HG03159 (cell line): Measurements from ENCODE around the gene NSRP1.
"Not testable (repeated sequence)": the region's sequence is repeated elsewhere in the genome, so short reads cannot be mapped to it uniquely, and the experiment has no call there.

Experiments used
- ATAC-seq: cut with Tn5 transposase; IDR thresholded peaks from one replicate; pipeline ENCODE4 v1.9.1; 2021; ENCODE audit warnings: mild to moderate bottlenecking, moderate library complexity; ENCODE audit not compliant: unreplicated experiment

NSRP1 gene, protein sequence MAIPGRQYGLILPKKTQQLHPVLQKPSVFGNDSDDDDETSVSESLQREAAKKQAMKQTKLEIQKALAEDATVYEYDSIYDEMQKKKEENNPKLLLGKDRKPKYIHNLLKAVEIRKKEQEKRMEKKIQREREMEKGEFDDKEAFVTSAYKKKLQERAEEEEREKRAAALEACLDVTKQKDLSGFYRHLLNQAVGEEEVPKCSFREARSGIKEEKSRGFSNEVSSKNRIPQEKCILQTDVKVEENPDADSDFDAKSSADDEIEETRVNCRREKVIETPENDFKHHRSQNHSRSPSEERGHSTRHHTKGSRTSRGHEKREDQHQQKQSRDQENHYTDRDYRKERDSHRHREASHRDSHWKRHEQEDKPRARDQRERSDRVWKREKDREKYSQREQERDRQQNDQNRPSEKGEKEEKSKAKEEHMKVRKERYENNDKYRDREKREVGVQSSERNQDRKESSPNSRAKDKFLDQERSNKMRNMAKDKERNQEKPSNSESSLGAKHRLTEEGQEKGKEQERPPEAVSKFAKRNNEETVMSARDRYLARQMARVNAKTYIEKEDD

GRCh38 chr17:30116661-30117551 lies at the start of gene NSRP1:
Gene NSRP1 (plus strand): TSS chr17:30116816. CDS start chr17:30116844, 28 bp downstream.
- peak; percentile 77 for ATAC-seq

- no peak for ATAC-seq
Observed at GRCh38 chr17:30068465-30068864, 48.2 kb upstream of the NSRP1 start.

DNA sequence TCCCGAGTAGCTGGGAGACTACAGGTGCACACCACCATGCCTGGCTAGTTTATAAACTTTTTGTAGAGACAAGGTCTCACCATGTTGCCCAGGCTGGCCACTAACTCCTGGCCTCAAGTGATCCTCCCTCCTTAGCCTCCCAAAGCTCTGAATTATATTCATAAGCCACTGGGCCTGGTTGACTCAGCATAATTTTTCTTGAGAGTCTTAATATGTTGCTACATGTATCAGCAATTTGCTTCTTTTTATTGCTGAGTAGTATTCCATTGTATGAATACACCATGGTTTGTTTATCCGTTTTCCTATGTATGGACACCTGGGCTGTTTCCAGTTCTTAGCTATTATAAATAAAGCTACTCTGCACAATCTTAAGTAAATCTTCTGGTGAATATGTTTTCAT lies 42.4 kb upstream of the NSRP1 start:
- ATAC-seq: no peak

GRCh38 chr17:30074730-30075129 lies 41.9 kb upstream of the NSRP1 start:
- no peak for ATAC-seq

DNA sequence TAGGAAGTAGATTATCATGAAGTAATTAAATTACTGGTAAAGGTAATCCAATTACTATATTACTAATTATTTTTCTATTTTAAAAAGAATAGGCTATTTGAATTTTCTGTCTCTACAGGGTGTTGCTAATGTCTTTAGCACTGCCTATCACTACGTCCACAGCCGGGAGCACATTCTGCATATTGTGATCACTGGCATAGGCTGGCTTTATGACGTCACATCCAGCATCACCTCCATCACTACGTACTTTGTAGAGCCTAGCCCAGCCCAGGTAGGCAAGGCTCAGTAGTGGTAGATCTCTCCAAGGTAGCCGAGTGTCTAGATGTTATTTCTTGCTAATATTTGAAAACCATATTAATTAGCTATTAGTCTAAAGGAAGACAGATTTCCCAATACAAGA lies 33.8 kb upstream of the NSRP1 start:
- no peak for ATAC-seq

DNA sequence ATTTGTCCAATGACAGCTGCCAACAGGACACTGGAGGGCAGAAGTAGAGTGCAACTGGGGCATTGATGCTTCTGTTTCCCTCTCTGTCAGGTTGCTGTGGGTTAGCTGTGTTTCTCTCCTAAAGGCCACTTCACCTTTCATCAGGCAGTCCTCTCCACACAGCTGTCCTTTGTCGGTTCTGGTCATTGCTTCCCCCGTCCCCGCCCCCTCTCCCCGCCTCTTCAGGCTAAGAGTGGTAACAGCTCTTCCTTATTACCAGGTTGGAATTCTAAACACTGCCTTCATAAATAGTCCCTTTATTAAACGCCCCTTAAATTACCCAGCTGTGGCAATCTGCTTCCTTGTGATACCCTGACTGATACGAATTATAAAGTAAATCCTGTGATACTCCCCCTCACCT lies 31.8 kb upstream of the NSRP1 start:
- ATAC-seq: no peak

DNA sequence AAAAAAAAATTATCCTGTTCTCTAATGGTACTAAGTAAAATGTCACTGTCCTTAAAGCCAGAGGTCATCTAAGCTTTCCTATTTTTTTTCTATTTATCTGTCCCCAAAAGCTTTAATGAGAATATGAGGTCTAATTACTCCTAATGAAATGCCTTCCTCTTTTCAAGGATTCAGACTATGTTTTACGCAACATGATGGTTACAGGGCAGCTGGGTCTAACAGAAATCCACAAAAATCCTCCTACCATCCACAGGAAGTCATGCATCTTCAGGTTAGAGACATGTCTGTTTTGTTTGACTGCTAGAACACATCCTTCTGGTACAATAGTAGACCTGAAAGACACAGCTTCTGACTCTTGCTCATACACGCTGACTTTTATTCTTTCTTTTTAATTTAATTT lies 29.7 kb upstream of the NSRP1 start:
- ATAC-seq: no peak

- ATAC-seq: not testable (repeated sequence)
Observed at GRCh38 chr17:30087431-30087830, 29.2 kb upstream of the NSRP1 start.

DNA sequence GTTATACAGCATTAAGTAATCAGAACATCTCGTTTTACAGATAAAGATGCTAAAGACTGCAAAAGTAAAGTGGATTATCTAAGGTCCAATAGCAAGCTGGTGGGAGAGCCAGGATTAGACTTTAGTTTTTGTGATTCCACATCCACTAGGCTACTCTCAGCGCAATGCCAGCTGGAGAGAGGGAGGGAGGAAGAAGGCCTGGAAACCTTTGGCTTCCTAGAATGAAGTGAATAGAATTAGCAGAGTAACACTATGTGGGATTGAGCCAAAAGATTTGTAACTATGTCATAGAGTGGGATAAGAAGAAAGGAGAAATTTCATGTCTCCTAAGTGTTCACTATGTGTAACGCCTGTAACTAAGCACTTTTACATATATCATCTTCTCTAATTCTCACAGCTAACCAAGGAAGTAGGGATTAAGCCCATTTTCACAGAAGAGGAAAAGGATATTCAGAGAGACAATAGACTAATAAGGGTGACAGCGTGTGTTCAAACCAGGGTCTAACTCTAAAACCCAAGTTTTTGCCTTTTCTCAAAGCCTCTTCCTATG lies 25.4 kb upstream of the NSRP1 start:
- ATAC-seq: no peak

GRCh38 chr17:30091771-30092170 lies 24.8 kb upstream of the NSRP1 start:
- ATAC-seq: no peak

DNA sequence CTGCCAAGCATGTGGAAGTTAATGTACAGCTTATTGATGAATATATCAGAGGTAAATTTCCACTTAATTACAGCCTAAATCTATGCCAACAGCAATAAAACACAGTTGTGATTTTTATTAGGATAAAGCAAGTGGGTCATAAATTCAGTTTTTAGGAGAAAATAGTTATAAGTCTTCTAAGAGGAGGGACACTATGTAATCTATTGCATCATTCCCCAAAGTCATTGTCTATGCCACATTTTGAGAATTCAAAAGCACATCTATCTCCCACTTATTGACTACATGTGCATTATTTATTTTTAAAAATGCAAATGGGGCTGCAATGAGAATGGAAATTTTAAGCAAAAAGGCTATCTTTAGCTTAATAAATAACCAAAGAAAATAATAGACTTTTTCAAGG lies 23.7 kb upstream of the NSRP1 start:
- ATAC-seq: no peak

DNA sequence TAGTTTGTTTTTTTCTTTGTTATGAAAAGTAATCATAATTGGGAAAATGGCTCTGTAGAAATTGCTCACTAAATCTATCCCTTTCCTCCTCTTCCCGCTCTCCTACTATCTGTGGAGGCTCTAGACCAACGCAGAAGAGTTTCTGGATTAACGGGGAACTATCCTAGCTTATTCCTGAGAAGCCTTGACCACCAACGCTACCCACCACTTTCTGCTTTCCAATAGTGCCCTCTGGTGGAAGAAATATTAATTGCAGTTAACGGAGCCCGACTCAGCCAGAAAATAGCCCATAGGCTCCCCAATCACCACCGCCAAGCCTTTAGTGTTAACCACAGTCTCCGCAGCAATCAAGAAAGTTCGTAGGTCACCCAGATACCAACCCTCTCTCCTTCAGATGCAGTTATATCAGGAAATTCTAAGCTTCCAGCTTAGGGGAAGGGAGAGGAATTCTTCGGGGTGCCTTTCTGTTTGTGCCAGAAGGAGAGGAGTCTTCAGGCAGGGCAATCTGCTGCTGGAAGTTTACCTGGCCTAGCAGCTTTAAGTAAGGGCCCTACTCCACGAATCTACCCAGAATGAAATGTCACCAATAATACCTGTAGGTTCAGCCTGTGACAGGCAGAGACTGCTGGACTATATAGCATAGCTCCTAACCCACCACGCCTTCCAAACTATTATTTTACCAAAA lies 23.0 kb upstream of the NSRP1 start:
- no peak for ATAC-seq

DNA sequence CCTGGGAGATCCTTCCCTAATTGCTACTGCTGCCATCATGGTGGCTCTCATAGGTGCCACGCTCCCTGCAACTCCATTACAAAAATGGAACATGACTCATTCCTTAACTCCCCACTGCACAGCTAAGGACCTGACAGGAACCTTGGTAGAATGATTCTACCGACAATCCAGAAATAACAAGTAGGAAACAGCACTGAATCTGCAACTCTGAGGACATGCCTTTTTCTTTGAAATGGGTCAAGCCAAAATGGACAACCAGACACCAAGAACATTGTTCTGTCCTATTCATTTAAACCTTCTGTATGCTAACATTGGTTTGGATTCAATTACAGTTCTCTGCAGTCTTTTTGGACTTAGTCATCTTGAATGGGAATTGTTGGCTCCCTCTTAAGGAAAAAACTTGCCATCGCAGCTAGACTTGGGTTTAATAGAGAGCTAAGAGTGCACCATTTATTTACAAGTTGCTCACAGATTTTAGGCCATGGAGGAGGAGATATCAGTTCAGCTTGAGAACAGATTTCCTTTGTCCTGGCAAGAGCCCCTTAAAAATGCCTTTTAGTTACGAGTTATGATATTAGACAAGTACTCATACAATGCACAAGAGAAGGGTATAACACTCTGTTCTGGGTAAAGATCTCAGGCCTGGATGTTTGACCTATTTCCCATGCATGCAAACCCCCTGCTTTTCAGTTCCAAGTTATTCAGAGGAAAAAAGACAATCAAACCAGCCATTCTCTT lies 20.9 kb upstream of the NSRP1 start:
- ATAC-seq: no peak

- no peak for ATAC-seq
Observed at GRCh38 chr17:30101686-30102390, 14.8 kb upstream of the NSRP1 start.

- ATAC-seq: no peak
Observed at GRCh38 chr17:30103921-30104320, 12.7 kb upstream of the NSRP1 start.

GRCh38 chr17:30104575-30105339 lies 11.9 kb upstream of the NSRP1 start:
- no peak for ATAC-seq

DNA sequence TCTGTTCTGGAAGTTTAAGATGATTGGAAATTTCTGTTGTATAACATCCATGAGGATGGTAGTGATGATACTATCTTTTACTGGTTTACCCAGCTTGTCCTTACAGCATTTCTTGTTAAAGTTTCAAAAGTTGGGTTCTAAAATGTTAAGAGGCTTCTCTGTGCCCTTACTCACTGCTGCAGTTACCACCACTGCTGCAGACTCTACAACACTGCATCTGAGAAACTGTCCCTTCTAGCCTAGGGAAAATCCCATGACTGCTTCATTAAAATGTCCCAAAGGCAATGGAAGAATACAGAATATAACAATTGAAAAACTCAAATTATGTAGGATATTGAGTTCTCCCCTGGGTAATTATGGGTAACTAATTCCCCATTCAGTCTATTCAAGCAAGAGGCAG lies 3.8 kb upstream of the NSRP1 start:
- no peak for ATAC-seq

GRCh38 chr17:30113213-30113612 lies 3.4 kb upstream of the NSRP1 start:
- ATAC-seq: no peak

- ATAC-seq: peak; percentile 22
Observed at GRCh38 chr17:30116345-30116660, 313 bp upstream of the NSRP1 start.
